Activated T-cell treated with anti-CD3 and anti-CD28 coated beads for 4 hours (primary cell): Measurements from ENCODE around the gene ELL2.
"Not testable (repeated sequence)": the region's sequence is repeated elsewhere in the genome, so short reads cannot be mapped to it uniquely, and the experiment has no call there.

Experiments used
- DNase-seq: peaks from one replicate; pipeline ENCODE4 v3.0.0-alpha.2; 2020

The ELL2 gene

DNA sequence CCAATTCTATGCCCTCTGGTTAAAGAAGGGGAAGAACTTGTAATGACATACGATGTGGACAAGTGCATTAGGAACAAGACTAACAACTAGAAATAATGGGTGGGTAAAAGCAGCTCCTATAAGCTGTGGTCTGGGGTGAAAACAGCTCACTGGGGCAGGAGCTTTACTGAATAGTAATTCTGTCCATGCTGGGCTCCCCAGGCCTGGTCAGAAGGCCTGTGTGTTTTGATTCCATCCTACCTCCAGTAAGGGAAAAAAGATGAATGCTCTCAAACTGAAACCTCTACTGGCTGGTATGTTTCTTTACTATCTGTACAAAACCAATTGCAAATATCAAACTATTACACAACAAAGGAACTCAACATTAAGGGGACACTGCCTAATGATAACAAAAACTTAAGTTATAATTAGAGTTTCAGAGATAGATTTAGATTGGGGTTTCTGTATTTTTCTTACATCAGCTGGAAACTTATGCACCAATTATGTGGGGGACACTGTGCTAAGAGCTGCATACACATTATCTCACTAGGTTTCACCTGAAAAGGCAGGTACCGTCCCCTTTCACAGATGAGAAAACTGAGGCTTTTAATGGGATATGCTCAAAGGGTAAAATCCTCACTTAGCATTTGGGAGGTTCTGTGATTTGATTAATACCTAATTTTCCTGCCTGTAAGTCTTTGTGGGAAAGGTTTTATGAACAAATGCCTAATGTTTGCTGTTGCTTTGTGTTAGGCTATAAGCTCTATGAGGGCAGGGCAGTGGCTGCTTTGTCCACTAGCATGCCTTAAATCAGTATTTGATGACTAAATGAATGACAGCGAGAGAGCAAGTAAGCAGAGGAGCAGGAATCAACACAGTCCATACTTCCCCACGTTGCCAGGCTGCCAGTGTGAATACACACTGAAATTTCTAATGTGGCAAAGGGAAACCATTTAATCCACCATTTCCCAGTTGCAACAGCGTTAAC lies 53.6 kb downstream of the ELL2 start:
- DNase-seq = no peak

DNA sequence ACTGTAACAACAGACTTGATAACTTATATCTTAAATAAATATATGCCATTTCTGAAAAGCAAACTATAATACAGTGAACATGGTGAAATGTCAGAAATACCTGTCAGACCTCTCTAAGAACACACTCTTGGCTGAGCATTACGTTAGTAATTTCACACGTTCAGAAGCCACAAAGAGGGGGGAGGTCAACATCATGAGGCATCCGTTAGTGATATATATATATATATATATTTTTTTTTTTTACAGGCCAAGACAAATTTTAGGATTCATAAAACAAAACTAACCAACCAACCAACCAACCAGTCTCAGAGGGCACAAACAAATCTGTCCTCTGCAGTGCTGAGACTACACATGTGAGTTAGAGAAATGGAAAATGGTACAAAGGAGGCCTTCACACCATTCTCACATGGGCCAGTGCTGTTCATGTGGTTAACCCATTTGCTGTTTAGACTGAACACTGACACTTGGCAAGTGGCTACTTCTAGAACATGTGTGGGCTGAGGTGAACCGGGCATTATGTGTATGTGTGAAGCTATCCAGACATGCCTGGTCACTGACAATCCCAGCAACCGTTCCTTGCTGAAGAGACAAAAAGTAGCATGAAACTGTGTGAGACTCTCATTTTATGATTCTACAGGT lies 54.5 kb downstream of the ELL2 start:
- DNase-seq = no peak

DNA sequence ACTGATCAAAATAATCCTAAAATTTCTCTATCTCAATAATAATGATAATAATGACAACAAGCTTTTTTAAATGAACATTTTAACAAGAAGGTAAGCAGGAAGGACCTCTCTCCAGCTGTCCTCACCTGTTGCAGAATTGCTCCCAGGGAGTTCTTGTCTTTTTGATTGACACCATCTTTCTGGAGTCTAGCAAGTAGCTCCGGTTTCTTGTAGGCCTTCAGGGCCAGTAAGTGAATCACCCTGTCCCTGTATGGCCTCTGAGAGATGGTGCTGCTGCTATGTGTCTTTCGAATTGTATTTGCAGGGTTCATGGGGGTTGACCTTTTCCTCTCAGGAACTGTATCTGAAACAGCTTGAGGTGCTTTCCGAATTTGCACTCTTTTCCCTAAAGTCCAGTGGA lies 55.3 kb downstream of the ELL2 start:
- DNase-seq = not testable (repeated sequence)

DNA sequence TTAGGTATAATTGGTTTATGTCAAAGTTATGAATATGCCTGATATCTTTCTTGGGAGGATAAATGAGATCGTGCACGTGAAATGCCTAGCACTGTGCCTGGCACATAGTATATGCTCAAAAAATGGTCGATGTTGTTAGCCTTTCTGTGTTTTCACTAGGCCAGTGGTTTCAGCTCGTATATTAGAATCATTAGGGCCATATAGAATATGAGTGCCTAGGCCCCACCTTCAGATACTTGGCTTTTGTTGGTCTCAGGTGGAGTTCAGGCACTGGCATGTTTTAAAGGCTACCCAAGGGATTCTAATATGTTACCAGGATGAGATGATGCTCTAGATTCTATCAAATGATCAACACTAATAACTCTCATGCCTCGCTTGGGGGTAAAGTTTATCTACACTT lies 56.8 kb downstream of the ELL2 start:
- DNase-seq = no peak

DNA sequence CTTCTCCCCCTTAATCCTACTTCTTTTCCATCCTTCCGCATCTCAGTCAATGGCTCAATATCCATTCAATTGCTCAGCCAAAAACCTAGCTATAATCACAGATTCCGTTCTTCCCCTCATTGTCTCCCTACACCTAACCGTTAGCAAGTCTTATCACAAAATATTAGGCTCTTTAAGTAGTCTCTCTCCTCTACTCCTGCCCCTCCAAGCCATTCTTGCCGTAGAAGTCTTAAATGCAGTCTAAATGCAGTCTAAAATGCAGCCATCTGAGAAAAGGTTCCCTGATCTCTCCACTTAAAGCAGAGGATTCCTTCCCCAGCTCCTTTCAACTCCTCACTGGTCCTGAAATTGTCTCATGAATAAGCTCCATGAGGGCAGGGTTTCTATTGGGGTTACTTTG lies 57.8 kb downstream of the ELL2 start:
- DNase-seq = no peak

DNA sequence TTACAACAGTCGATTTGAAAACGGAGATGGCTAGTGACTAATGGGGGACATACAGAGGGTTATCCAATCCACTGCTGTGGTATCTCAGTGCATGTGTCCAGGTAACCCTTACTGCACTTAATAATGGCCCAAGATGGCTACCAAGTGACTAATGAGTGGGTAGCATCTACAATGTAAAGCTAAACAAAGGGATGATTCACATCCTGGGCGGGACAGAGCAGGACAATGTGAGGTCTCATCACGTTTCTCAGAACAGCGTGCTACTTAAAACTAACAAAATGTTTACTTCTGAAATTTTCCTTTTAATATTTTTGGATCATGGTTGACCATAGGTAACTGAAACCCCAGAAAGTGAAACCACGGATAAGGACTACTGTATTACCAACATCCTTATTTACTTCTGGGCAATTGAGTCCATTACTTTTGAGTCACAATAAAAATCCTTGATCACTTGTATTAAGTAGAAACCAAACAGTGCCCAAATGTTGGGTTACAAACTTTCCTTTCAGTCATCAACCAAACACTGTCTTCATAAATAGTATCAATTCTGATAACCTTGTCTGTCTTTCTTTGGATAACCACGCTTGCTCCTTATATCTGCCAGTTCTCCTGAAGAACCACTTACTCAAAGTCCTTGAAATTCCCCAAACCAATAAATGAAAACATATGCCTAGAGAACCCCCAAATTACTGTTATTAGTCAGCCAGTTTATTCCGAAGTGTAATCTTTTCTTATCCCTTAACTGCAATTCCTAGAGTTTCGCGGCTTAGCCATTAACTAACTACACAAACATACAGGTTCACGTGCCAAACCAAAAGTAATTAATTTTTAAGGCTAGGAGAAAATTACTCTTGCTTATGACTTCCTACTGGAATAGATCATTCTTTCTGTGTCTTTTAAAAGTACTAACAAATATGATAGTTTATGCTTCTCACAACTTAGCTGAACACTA lies 59.7 kb downstream of the ELL2 start:
- DNase-seq = no peak

DNA sequence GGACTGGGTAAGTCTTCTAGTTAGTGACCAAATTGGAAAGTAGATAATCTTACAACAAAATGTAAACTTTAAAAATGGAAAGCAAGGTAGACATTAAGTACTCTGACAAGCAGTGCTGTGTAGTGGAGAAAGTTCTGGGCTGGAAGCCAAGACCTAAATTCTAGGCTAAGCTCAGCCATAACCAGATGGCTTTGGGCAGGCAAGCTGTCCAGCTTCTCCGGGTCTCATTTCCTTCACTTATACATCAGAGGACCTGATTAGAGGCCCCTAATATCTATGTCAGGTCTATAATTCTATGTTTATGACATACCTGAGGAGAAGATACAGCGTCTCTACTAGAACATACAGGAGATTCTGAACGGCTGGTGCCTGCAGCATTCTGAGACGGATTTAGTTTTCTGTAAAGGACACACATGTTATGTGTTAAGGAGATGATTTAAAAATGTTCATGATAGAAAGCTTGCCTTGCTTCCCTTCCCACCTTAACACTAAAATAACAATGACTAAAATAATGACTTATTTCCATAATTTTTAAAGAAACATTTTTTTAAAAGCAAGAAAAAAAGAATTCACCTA lies 61.2 kb downstream of the ELL2 start:
- no peak for DNase-seq

DNA sequence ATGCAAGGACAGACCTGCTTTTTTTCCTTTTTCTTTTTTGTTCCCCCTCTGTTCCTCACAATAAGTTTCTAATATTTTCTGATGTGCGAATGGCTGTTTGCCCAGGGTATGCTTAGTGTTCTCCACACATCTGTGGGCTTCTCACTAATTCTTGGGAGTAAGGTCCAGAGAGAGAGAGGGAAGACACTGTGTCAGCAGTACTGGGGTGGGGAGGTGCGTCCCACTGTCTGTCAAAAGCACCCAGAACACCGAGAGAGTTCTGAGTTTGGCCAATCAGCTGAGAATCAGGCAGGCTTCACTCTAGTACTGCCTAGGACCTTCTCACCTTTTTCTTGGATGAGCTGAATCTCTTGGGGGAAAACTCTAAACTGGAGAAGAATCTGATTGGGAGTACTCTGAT lies 61.8 kb downstream of the ELL2 start:
- DNase-seq = no peak

DNA sequence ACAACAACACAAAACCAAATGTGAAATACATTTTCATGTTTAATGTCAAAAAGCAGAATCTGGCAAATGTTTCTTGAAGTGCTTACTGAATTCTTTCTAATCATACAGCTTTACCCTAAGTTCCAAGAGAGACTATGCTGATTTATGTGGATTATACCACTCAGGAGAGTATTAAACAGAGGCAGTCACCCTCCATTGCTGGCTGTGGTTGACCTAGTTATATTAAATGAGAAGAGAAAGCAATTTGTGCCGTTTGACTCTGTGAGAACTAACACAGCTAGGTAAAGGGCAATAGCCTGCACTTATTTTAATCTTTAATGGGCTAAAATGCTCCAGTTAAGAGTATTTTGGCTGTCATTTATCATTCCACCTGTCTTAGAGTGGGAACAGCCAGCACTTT lies 62.6 kb downstream of the ELL2 start:
- no peak for DNase-seq

DNA sequence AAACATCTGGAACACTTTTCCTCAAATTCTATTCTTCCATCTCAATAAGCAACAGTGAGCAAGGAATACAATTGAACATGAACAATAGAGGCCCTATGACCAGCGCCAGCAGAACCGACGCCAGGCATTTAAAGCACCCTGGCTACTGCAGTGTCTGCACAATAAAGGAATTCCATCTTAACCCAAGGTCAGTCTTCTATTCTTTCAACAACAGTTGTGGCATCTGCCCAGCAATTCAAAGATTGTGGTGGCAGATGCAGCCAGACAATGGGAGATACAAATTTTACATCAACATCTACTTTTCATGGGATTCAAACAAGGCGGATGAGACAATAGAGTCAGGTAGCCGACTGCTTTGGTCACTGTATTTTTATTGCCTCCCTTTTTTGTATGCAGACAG lies 65.9 kb downstream of the ELL2 start:
- DNase-seq = no peak

DNA sequence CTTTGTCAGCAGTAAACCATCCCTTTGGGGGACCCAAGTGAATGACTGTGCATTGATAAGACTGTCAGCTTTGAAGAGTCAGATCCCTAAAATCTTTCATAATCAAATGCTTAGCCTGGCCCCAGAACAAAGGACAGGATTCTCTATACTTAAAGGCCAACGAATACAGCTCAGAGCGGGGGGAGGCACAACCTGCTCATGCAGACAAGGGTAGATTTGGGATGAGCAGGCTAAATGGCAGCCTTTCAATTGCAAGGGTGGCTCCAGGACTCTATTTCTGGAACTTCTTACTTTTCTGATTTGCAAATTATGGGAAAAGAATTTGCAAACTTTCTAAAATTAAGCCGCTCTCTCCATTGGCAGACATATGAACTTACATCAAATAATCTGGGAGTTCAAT lies 66.4 kb downstream of the ELL2 start:
- DNase-seq = no peak

DNA sequence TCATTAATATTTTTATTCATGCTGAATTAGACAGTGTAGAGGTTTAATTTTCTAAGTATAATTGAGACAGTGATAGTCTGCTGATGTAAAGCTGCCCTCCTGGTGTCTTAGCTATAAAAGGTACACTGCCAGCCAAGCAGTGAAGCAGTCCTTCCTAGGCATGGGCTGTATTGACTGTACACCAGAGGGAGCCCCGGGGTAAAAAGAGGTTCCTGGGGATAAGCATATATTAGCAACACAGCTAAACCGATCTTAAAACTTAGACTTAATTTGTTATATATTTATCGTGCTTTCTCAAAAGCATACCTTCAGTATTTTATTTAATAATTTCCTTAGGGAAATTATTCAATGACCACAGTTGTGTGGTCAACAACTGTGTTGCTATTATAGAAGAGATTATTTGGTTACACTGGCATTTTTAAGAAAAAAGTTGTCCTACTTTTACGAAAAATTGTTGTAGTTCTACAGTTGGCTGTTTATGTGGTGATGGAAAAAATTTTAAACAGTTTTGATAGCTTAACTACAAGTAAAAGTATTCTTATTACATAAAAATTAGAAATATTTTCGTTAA lies 68.8 kb downstream of the ELL2 start:
- no peak for DNase-seq

DNA sequence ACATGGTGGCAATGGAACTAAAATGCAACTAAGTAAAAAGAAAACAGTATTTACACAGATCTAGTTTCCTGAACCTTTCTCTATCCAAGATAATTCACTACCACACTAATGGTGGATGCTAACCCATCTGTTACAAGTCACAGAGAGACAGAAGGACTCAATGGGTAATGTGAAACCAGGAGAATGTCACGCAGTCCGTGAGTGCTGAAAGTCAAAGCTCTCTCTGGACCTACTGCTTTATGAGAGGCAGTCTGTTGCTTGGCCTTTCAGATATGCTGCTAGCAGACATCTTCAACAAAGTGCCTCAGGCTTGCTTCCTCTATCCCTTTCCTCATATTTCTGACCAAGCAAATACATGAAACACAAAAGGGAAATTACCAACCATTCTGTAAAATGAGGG lies 70.2 kb downstream of the ELL2 start:
- DNase-seq = no peak

DNA sequence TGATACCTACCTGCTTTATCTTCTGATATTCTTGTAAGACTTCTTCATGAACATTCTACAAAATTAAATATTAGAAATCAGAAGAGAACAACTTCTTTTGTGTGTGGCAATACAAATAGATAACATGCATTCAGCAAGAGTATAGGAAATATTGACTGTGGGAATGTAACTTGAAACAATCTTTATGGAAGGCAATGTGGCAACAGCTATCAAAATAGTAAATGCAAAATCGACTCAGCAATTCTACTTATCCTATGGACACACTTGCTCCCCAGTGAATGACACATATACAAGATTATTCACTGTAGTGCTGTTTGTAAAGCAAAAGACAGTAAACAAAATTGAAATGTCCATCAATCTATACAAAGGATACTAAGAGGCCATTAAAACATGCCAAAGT lies 72.6 kb downstream of the ELL2 start:
- DNase-seq = no peak

DNA sequence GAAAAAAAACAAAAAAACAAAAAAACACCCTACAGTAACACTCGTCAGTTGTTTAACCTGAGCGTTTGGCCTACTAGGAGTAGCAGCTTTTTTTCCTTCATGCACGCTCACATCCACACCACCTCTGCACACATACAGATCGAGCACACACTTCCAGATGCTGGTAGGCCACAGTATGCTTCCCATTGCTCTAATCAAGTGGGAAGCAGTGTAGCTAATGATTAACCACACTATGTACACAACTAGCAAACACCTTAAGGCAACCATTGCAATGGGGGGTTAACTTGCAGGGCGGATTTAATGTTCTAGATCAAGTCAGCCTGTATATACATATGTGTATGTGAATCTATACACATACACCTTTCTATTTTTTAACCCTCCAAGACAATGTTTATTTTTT lies 73.7 kb downstream of the ELL2 start:
- DNase-seq = no peak

DNA sequence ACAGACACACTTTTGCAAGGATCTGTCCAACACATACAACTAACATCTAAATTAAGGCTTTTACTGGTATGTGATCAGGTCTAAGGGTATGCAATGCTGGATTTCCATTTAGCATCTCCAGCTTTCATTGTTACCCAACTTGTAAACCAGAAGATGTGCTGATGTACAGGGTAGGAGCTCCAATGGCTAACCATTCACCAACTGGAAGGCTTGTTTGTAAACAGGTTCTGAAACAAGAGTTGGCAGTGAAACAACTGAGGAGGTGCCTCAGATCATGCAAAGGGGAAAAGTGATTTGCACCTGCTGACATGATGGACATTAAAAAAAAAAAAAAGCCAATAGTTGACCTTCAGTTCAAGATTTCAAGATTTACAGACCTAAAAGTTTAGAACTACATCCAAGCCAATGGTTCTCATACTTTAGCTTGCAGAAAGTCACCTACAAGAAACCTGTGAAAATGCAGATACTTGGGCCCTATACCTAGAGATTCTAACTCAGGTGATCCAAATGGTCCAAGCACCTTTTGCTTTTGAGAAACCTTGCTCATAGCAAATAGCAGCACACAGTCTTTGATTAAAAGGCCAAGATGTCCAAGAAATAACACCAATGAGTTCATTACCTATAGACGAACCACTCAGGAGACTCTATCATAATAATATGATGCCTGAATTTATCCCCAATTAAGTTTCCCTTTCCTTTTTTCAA lies 75.2 kb downstream of the ELL2 start:
- no peak for DNase-seq

DNA sequence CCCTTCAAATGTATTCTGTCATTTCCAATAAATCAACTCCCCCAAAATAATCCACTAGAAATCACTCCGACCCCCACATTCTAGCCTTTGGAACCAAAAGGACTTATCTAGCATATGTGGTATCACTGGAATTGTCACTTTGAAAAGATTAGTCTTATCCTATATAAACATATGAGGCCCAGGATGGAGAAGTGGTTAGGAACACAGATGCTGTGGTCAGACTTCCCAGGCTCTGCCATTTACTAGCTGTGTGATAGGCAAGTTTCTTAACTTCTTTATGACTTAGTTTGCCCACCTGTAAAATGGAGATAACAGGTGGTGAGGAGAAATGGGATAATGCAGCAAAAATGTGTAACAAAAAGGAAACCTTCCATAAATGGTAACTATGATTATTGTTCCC lies 77.1 kb downstream of the ELL2 start:
- DNase-seq = no peak

DNA sequence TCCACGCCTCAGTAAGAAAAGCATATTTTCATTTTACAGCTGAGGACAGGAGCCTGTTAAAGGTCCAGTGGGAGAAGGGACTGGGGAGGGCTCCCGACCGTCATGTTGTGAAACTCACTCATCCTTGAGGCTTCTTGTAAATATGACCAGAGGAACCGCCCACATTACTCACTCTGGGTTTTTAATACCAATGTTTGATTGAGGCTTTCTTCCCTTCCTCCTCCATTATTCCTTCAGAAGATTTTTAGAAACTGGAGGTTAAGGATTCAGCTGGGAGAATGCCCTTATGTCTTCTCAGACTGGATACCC lies 77.7 kb downstream of the ELL2 start:
- no peak for DNase-seq

DNA sequence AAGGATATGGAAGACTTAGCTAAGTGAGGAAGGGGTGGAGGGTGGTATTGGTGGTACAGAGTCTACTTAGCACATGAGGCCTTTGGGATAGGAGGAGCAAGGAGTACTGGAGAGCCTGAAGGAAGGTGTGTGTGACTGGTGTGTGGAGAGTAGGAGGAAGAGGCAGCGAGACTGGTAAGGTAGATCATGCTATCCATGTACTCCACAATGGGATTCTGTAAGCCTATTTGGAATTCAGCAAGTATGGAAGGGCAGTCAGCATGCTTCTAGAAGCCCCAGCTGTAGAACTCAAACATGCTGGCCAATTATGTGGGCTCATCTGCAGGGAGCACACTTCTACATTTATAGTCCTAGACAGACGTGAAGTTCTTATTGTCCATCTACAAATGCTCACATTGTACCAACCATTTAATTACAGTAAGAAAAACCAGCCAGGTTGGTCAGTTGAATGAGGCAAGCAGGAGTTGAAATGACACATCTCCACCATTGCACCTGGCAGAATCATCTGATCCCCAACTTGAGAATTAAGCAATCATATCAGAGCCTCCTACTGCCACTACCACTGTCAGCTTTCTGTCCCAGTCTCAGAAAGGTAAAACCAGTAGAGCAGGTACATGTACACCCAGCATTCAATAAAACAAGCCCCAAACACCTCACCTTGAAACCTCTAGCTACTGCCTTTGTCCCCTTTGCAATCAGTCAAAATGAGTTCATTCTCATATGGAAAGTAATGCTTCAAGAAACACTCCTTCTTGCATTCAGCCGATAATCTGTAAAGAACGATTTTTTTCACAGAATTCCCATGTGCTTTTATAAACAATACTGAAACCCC lies 78.2 kb downstream of the ELL2 start:
- no peak for DNase-seq

DNA sequence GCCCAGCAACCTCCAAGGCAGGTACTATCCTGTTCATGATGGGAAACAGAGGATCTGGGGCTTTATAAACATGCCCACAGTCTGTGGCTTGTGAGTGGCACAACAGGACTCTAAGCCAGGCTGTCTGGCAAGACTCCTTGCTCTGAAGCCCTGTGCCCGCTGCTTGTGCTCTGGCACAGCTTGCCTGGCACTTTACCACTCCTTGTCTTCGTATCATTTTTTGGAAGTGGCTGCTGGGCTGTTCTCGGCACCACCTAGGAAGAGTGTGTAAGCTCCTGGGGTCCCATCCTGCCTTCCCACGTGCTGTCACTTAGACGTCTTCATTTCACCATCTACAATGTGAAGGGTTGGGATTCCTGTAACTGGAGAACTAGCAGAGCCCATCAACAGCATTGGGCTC lies 79.8 kb downstream of the ELL2 start:
- DNase-seq = no peak
